GM12801 (cell line): ENCODE results near the gene VEGFB.

Experiments used
- CTCF ChIP-seq: IDR thresholded peaks from one replicate; pipeline ENCODE4 v1.5.1; 2011; ENCODE audit warnings: control low read depth; ENCODE audit not compliant: insufficient read length; ENCODE audit errors: extremely low read depth

The VEGFB gene

GRCh38 chr11:64258946-64259532, 24.7 kb downstream of the VEGFB start:
- no peak for TF ChIP-seq CTCF

GRCh38 chr11:64259533-64260067, 25.2 kb downstream of the VEGFB start:
- TF ChIP-seq CTCF: no peak

- TF ChIP-seq CTCF: no peak
Observed at GRCh38 chr11:64260147-64260708, 25.8 kb downstream of the VEGFB start.

- no peak for TF ChIP-seq CTCF
Observed at GRCh38 chr11:64261556-64262080, 27.2 kb downstream of the VEGFB start.

GRCh38 chr11:64262271-64263002, 28.1 kb downstream of the VEGFB start:
- TF ChIP-seq CTCF: no peak

- no peak for TF ChIP-seq CTCF
Observed at GRCh38 chr11:64263021-64263946, 28.9 kb downstream of the VEGFB start.
